HG02973 (cell line): ENCODE measurements around the gene GYG2.
A peak's percentile ranks its signal among the peaks of the same experiment; 100 is the strongest.
"Not testable (repeated sequence)": the region's sequence is repeated elsewhere in the genome, so short reads cannot be mapped to it uniquely, and the experiment has no call there.

ENCODE experiments used
- ATAC-seq: cut with Tn5 transposase; IDR thresholded peaks from one replicate; pipeline ENCODE4 v1.9.1; 2021; ENCODE audit warnings: moderate library complexity; ENCODE audit not compliant: unreplicated experiment

GYG2 gene

GRCh38 chrX:2898846-2899512, 70.2 kb downstream of the GYG2 start:
- no peak for ATAC-seq

- no peak for ATAC-seq
These were observed 72.8 kb downstream of the GYG2 start for GRCh38 chrX:2901367-2902036.

GRCh38 chrX:2902841-2903240, 74.1 kb downstream of the GYG2 start:
- ATAC-seq: no peak

GRCh38 chrX:2903366-2903765, 74.6 kb downstream of the GYG2 start:
- ATAC-seq: no peak

GRCh38 chrX:2907295-2907694, 78.6 kb downstream of the GYG2 start:
- ATAC-seq: no peak

- no peak for ATAC-seq
These were observed 79.5 kb downstream of the GYG2 start for GRCh38 chrX:2908125-2908685.

- ATAC-seq: no peak
These were observed 81.4 kb downstream of the GYG2 start for GRCh38 chrX:2910109-2910508.

- no peak for ATAC-seq
These were observed 84.4 kb downstream of the GYG2 start for GRCh38 chrX:2913118-2913517.

GRCh38 chrX:2917767-2918166, 89.0 kb downstream of the GYG2 start:
- ATAC-seq: no peak

GRCh38 chrX:2921193-2921592, 92.5 kb downstream of the GYG2 start:
- no peak for ATAC-seq

GRCh38 chrX:2921750-2922149, 93.0 kb downstream of the GYG2 start:
- ATAC-seq: no peak

GRCh38 chrX:2924151-2924550, 95.4 kb downstream of the GYG2 start:
- no peak for ATAC-seq

GRCh38 chrX:2926255-2926654, 97.5 kb downstream of the GYG2 start:
- ATAC-seq: not testable (repeated sequence)

GRCh38 chrX:2926664-2927275, 98.0 kb downstream of the GYG2 start:
- no peak for ATAC-seq

GRCh38 chrX:2928191-2928582, 99.5 kb downstream of the GYG2 start:
- ATAC-seq: no peak

GRCh38 chrX:2928583-2929434, 100.1 kb downstream of the GYG2 start, which contains the start of gene ARSD:
Gene ARSD (minus strand): TSS chrX:2929339. CDS start chrX:2929275, 64 bp downstream.
- peak; percentile 92 for ATAC-seq

- ATAC-seq: no peak
These were observed 102.4 kb downstream of the GYG2 start for GRCh38 chrX:2931155-2931554.

GRCh38 chrX:2931612-2932011, 102.9 kb downstream of the GYG2 start:
- ATAC-seq: no peak
